Mammary epithelial cell (primary cell): Measurements from ENCODE around the gene AIPL1.

Experiments used
- CTCF ChIP-seq, 2 donors: IDR thresholded peaks in 1 of 2; conservative IDR thresholded peaks in 1 of 2; 2 replicates each; pipeline ENCODE4 v1.5.1; 2011 to 2012; ENCODE audit warnings: inconsistent platforms in 2 of 2, low read length in 2 of 2, mild to moderate bottlenecking in 2 of 2, control low read depth in 1 of 2, low read depth in 1 of 2; ENCODE audit not compliant: insufficient read depth in 1 of 2; ENCODE audit errors: extremely low read depth in 1 of 2
- EZH2 ChIP-seq: IDR thresholded peaks from 2 replicates; pipeline ENCODE4 v1.6.1; 2012; ENCODE audit warnings: low read length, inconsistent platforms, borderline replicate concordance

GRCh38 chr17:6448473-6448872 is 13.6 kb upstream of the AIPL1 start:
- no peak for TF ChIP-seq EZH2
- no peak for TF ChIP-seq CTCF (conservative IDR thresholded peaks at IDR 0.05 in 1 of 2, IDR thresholded peaks at IDR 0.05 in 1 of 2; ENCODE audit: extremely low read depth in 1 of 2, insufficient read depth in 1 of 2, low read depth in 1 of 2, low read length in 2 of 2)
